Fibroblast of lung (primary cell): ENCODE results near the gene COX4I1. TPM values are rescaled to one million over a fixed set of nuclear protein-coding genes. Genes with fewer than 3 reads are reported as not detected.

Experiments used
- DNase-seq, 2 donors: peaks; one replicate each; pipeline versions ENCODE4 v3.0.0 to v3.0.0-alpha.2; 2010; ENCODE audit warnings: low read depth in 2 of 2
- H2AFZ ChIP-seq: 2 replicates; pipeline ENCODE4 v1.5.1; 2012; ENCODE audit warnings: low read length, control low read depth, inconsistent platforms
- H3K27ac ChIP-seq: 2 replicates; pipeline ENCODE4 v1.5.1; 2011; ENCODE audit warnings: low read length, control low read depth; ENCODE audit not compliant: insufficient read depth
- H3K27me3 ChIP-seq: 2 replicates; pipeline ENCODE4 v1.5.1; 2011; ENCODE audit warnings: mild to moderate bottlenecking, low read length; ENCODE audit not compliant: control insufficient read depth, insufficient read depth
- H3K36me3 ChIP-seq: 2 replicates; pipeline ENCODE4 v1.5.1; 2011; ENCODE audit warnings: low read length; ENCODE audit not compliant: control insufficient read depth, insufficient read depth
- H3K4me1 ChIP-seq: 2 replicates; pipeline ENCODE4 v1.5.1; 2011; ENCODE audit warnings: low read length; ENCODE audit not compliant: control insufficient read depth, insufficient read depth; ENCODE audit errors: extremely low read depth
- H3K4me2 ChIP-seq: 2 replicates; pipeline ENCODE4 v1.5.1; 2011; ENCODE audit warnings: low read length, control low read depth; ENCODE audit not compliant: insufficient read depth; ENCODE audit errors: extremely low read depth
- H3K4me3 ChIP-seq, 4 experiments: fragments of 200-600 bp in 1 of 4; sonication (generic) in 1 of 4; replicated peaks in 1 of 4; 2 replicates each; pipeline ENCODE4 v1.5.1; 2011 to 2016; ENCODE audit warnings: low read length in 4 of 4, low read depth in 3 of 4, mild to moderate bottlenecking in 3 of 4, control low read depth in 2 of 4, inconsistent platforms in 1 of 4, mixed read lengths in 1 of 4; ENCODE audit not compliant: insufficient read depth in 1 of 4; ENCODE audit errors: control extremely low read depth in 1 of 4
- H3K79me2 ChIP-seq: 2 replicates; pipeline ENCODE4 v1.5.1; 2012; ENCODE audit warnings: mild to moderate bottlenecking, low read length, inconsistent platforms; ENCODE audit not compliant: control insufficient read depth, insufficient read depth
- H3K9ac ChIP-seq: 2 replicates; pipeline ENCODE4 v1.5.1; 2011; ENCODE audit warnings: mild to moderate bottlenecking, low read length, control low read depth; ENCODE audit not compliant: insufficient read depth
- H3K9me3 ChIP-seq: 2 replicates; pipeline ENCODE4 v1.5.1; 2012; ENCODE audit warnings: low read depth, low read length; ENCODE audit not compliant: control insufficient read depth, insufficient read depth
- H4K20me1 ChIP-seq: 2 replicates; pipeline ENCODE4 v1.5.1; 2011; ENCODE audit warnings: low read length; ENCODE audit not compliant: control insufficient read depth, insufficient read depth; ENCODE audit errors: extremely low read depth
- CTCF ChIP-seq, 2 donors: IDR thresholded peaks in 1 of 2; conservative IDR thresholded peaks in 1 of 2; 1 replicate in 1 of 2; 2 replicates in 1 of 2; pipeline ENCODE4 v1.5.1; 2011 to 2012; ENCODE audit warnings: low read length in 2 of 2, control low read depth in 1 of 2, inconsistent platforms in 1 of 2, low read depth in 1 of 2, mild to moderate bottlenecking in 1 of 2
- EZH2 ChIP-seq: IDR thresholded peaks from 2 replicates; pipeline ENCODE4 v1.5.1; 2012; ENCODE audit warnings: low read length, control low read depth, mild to moderate bottlenecking; ENCODE audit errors: missing control alignments
- polyA plus RNA-seq, 2 donors: library from polyadenylated mRNA; depleted of rRNA in 1 of 2; stranded (reverse) in 1 of 2; unstranded in 1 of 2; fragments of >200 nt; gene quantifications; 2 replicates each; pipeline ENCODE4 v1.2.1, GENCODE V29; 2011 to 2012; ENCODE audit warnings: missing spikeins in 1 of 2
- total RNA-seq: library from RNA; depleted of rRNA; stranded (reverse); fragments of >200 nt; gene quantifications from 2 replicates; pipeline ENCODE4 v1.2.1, GENCODE V29; 2014

The COX4I1 gene
- total and polyA plus RNA-seq, 2 donors (not counting 1 experiment from before 2014, with no cell fraction given): 442 to 653 TPM

GRCh38 chr16:85834741-85835140 is 35.2 kb downstream of the COX4I1 start:
- no peak overlapping the region for H3K4me2 ChIP-seq
- no peaks in the 10 kb centered on the region for H3K27me3 ChIP-seq
- no peak overlapping the region for H3K9ac ChIP-seq
- no peaks in the 10 kb centered on the region for H3K79me2 ChIP-seq
- H3K9me3 ChIP-seq: no peaks in the 10 kb centered on the region
- H3K4me3 ChIP-seq: no peak overlapping the region
- H3K36me3 ChIP-seq: no peaks in the 10 kb centered on the region
- no peak overlapping the region for H3K27ac ChIP-seq
- DNase-seq: no peak
- TF ChIP-seq EZH2 (no peak), CTCF (conservative IDR thresholded peaks at IDR 0.05 in 1 of 2, IDR thresholded peaks at IDR 0.05 in 1 of 2; ENCODE audit: low read depth in 1 of 2, low read length in 2 of 2) (no peak)
- no peak overlapping the region for H2AFZ ChIP-seq
- H3K4me1 ChIP-seq: no peaks in the 10 kb centered on the region
- no peaks in the 10 kb centered on the region for H4K20me1 ChIP-seq

- Histone ChIP-seq H3K4me1 (no peaks in the 10 kb centered on the region), H3K9ac (no peak overlapping the region), H3K4me3 (no peak overlapping the region), H3K79me2 (no peaks in the 10 kb centered on the region), H2AFZ (no peak overlapping the region), H3K9me3 (no peaks in the 10 kb centered on the region), H3K4me2 (no peak overlapping the region), H3K27me3 (no peaks in the 10 kb centered on the region), H4K20me1 (no peaks in the 10 kb centered on the region), H3K36me3 (no peaks in the 10 kb centered on the region), H3K27ac (no peak overlapping the region)
- no peak for DNase-seq
- TF ChIP-seq EZH2: no peak
- TF ChIP-seq CTCF (conservative IDR thresholded peaks at IDR 0.05 in 1 of 2, IDR thresholded peaks at IDR 0.05 in 1 of 2; ENCODE audit: low read depth in 1 of 2, low read length in 2 of 2): no peak
Observed at GRCh38 chr16:85835227-85835751, 35.8 kb downstream of the COX4I1 start.

GRCh38 chr16:85835956-85836705 is 36.6 kb downstream of the COX4I1 start:
- Histone ChIP-seq H3K36me3 (no peaks in the 10 kb centered on the region), H2AFZ (no peak overlapping the region), H3K27ac (no peak overlapping the region), H3K27me3 (no peaks in the 10 kb centered on the region), H3K9ac (no peak overlapping the region), H3K79me2 (no peaks in the 10 kb centered on the region), H3K9me3 (no peaks in the 10 kb centered on the region), H3K4me2 (no peak overlapping the region), H4K20me1 (no peaks in the 10 kb centered on the region), H3K4me1 (no peaks in the 10 kb centered on the region), H3K4me3 (no peak overlapping the region)
- no peak for DNase-seq
- no peak for TF ChIP-seq CTCF (conservative IDR thresholded peaks at IDR 0.05 in 1 of 2, IDR thresholded peaks at IDR 0.05 in 1 of 2; ENCODE audit: low read depth in 1 of 2, low read length in 2 of 2)
- TF ChIP-seq EZH2: no peak
